RWPE2 (cell line): Measurements from ENCODE around the gene KIAA1217.
A peak's percentile ranks its signal among the peaks of the same experiment; 100 is the strongest.

ENCODE experiments used
- ATAC-seq: fragments of 200-7000 bp; cut with Tn5 transposase; 3 replicates; pipeline ENCODE4 v1.9.1; 2021; ENCODE audit warnings: low read depth
- DNase-seq: peaks from one replicate; pipeline ENCODE4 v3.0.0-alpha.2; 2020; ENCODE audit warnings: low spot score
- H3K27ac ChIP-seq: fragments of 450-650 bp; 2 replicates; pipeline ENCODE4 v1.5.1; 2017; ENCODE audit warnings: mild to moderate bottlenecking; ENCODE audit not compliant: poor library complexity, severe bottlenecking
- H3K27me3 ChIP-seq: fragments of 250-450 bp; sonication (Bioruptor Pico); 2 replicates; pipeline ENCODE4 v1.5.1; 2021; ENCODE audit warnings: mild to moderate bottlenecking, moderate library complexity; ENCODE audit not compliant: insufficient read depth, poor library complexity, severe bottlenecking
- H3K36me3 ChIP-seq: fragments of 250-450 bp; sonication (Bioruptor Pico); 2 replicates; pipeline ENCODE4 v1.5.1; 2020; ENCODE audit warnings: low read depth, mild to moderate bottlenecking, moderate library complexity
- H3K4me1 ChIP-seq: fragments of 250-450 bp; sonication (Bioruptor Pico); 2 replicates; pipeline ENCODE4 v1.5.1; 2021; ENCODE audit warnings: mild to moderate bottlenecking, moderate library complexity; ENCODE audit not compliant: insufficient read depth, poor library complexity, severe bottlenecking
- H3K4me3 ChIP-seq: fragments of 250-450 bp; sonication (Bioruptor Pico); 2 replicates; pipeline ENCODE4 v1.5.1; 2021; ENCODE audit warnings: mild to moderate bottlenecking, moderate library complexity; ENCODE audit not compliant: severe bottlenecking
- H3K9me3 ChIP-seq: fragments of 250-450 bp; sonication (Bioruptor Pico); 2 replicates; pipeline ENCODE4 v1.5.1; 2021; ENCODE audit warnings: mild to moderate bottlenecking, moderate library complexity; ENCODE audit not compliant: severe bottlenecking
- TF ChIP-seq, protein P1 (sequence below): fragments of 450-650 bp; IDR thresholded peaks from one replicate; pipeline ENCODE4 v1.5.1; 2017; ENCODE audit warnings: mild to moderate bottlenecking, moderate library complexity; ENCODE audit not compliant: poor library complexity, severe bottlenecking

Gene KIAA1217

DNA sequence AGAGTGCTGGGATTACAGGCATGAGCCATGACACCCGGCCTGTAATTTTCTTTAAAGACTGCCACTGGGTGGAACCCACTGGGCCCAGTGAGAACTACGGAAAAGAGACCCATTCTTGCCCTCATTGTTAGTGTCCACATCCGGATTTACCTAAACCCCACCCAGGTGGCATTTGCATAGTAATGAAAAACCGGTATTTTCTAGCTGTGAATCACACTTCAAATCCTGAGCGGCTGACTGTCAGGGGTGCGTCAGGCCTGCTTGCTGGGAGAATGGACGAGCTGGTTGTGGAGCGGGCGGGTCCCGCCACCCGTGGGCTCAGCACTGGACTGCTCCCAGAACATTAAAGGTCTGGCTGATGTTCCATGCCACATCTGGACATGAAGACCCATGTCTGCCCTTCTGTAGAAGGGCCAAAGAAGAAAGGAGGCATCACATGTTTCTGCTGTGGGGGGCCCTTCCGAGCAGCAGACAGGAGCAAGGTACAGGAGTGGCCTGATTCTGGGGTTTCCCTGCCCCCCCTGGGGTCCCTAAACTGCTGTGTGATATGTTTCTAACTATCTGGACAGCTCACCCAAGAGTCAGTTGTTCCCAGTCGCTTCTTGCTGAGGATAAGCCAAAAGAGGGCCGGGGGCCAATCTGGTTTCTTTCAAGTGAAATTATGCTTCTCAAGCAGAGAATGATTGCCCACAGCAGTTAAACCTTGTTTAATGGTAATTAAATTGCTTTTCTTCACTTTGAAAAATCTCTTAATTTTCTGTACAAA is 46.4 kb downstream of the KIAA1217 start:
- peak; percentile 82 for ATAC-seq
- Histone ChIP-seq H3K27me3 (no peaks in the 10 kb centered on the region), H3K4me3 (peak overlapping the region; percentile 39), H3K9me3 (no peaks in the 10 kb centered on the region), H3K27ac (peak overlapping the region; percentile 92), H3K36me3 (peaks cover 12% of the 10 kb centered on the region; the same call in 1 of the 2 replicates), H3K4me1 (peaks cover 23% of the 10 kb centered on the region)
- DNase-seq = peak; percentile 78
- TF ChIP-seq, protein P1, sequence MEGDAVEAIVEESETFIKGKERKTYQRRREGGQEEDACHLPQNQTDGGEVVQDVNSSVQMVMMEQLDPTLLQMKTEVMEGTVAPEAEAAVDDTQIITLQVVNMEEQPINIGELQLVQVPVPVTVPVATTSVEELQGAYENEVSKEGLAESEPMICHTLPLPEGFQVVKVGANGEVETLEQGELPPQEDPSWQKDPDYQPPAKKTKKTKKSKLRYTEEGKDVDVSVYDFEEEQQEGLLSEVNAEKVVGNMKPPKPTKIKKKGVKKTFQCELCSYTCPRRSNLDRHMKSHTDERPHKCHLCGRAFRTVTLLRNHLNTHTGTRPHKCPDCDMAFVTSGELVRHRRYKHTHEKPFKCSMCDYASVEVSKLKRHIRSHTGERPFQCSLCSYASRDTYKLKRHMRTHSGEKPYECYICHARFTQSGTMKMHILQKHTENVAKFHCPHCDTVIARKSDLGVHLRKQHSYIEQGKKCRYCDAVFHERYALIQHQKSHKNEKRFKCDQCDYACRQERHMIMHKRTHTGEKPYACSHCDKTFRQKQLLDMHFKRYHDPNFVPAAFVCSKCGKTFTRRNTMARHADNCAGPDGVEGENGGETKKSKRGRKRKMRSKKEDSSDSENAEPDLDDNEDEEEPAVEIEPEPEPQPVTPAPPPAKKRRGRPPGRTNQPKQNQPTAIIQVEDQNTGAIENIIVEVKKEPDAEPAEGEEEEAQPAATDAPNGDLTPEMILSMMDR = no peak

DNA sequence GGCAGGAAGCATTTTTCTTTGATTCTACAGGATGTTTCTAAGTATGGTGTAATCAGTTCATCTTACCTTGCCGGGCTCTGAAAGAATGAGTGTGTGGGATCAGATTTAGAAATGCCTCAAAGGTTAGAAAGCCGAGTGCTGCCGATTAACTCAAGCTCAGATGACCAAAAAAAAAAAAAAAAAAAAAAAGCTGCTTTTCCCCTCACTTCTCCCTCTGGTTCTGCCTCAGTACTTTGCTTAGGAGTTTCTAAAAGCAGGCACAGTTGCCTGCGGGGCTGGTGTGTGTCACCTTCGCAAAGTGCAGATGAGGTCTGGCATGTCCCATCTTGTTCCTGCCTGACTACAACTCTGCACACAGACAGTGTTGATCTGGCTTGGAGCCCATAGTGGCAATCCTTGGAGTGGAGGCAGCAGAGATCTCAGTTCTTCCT is 47.0 kb downstream of the KIAA1217 start:
- Histone ChIP-seq H3K27ac (peak overlapping the region; percentile 92), H3K27me3 (no peaks in the 10 kb centered on the region), H3K36me3 (peaks cover 12% of the 10 kb centered on the region; the same call in 1 of the 2 replicates), H3K4me1 (peaks cover 23% of the 10 kb centered on the region), H3K4me3 (peak overlapping the region; percentile 39), H3K9me3 (no peaks in the 10 kb centered on the region)
- TF ChIP-seq, protein P1 = no peak
- ATAC-seq (peak; percentile 84), DNase-seq (peak; percentile 90)

DNA sequence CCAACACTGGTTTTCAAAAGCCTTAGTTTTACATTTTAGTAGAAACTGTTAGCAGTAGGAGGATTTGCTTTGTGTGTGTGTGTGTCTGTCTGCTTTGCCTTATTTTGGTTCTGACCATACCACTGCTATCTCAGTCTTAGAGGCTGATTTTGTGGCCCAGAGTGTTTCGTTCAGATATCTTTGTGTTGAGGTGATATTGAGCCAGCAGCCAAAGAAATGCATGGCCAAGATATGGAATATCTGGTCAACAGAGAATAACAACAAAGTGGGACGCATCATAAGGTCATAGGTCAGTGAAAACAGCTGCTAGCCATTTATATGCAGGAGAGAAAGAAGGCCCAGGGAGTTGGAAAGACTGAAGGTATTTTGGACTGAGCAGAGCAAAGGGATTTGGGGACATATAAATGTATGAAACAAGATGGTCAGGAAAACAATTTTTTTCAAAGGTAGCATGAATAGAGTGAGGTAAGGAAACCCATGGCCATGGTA is 47.7 kb downstream of the KIAA1217 start:
- Histone ChIP-seq H3K4me1 (peaks cover 23% of the 10 kb centered on the region), H3K36me3 (peaks cover 12% of the 10 kb centered on the region; the same call in 1 of the 2 replicates), H3K9me3 (no peaks in the 10 kb centered on the region), H3K4me3 (peak overlapping the region; percentile 39), H3K27ac (peak overlapping the region; percentile 92), H3K27me3 (no peaks in the 10 kb centered on the region)
- ATAC-seq = no peak
- no peak for DNase-seq
- TF ChIP-seq, protein P1 = no peak

GRCh38 chr10:24257588-24257987 is 48.6 kb downstream of the KIAA1217 start:
- no peak overlapping the region for H3K27ac ChIP-seq
- H3K4me3 ChIP-seq = no peak overlapping the region
- TF ChIP-seq, protein P1 = no peak
- ATAC-seq (no peak), DNase-seq (no peak)
- H3K27me3 ChIP-seq = no peaks in the 10 kb centered on the region
- H3K9me3 ChIP-seq = no peaks in the 10 kb centered on the region
- H3K4me1 ChIP-seq = peaks cover 20% of the 10 kb centered on the region
- H3K36me3 ChIP-seq = peaks cover 12% of the 10 kb centered on the region; the same call in 1 of the 2 replicates
